Loucy (cell line): ENCODE results near the gene COL21A1.

Experiments
- CTCF ChIP-seq: fragments of 200-600 bp; sonication (generic); conservative IDR thresholded peaks from 2 replicates; pipeline ENCODE4 v1.5.1; 2014; ENCODE audit warnings: mild to moderate bottlenecking, antibody characterized with exemption, low read length
- EZH2phosphoT487 ChIP-seq: fragments of 200-600 bp; IDR thresholded peaks from 2 replicates; pipeline ENCODE4 v1.6.1; 2018; ENCODE audit warnings: antibody characterized with exemption, mild to moderate bottlenecking, moderate library complexity, borderline replicate concordance

GRCh38 chr6:56032715-56033260 lies 214.6 kb downstream of the COL21A1 start:
- TF ChIP-seq CTCF = no peak
- TF ChIP-seq EZH2phosphoT487 = no peak
